Measurements from ENCODE around the gene LRP8.

Gene LRP8

GRCh38 chr1:53317646-53318539 is 10.0 kb downstream of the LRP8 start:
- H3K27me3 ChIP-seq: no peaks in the 10 kb centered on the region
- H3K9me3 ChIP-seq: no peaks in the 10 kb centered on the region
- H3K4me3 ChIP-seq (ENCODE audit: low read depth, low read length): no peak overlapping the region
- TF ChIP-seq CTCF (IDR thresholded peaks at IDR 0.05; ENCODE audit: low read depth, low read length): no peak
- peaks cover 15% of the 10 kb centered on the region for H3K36me3 ChIP-seq
- no peak for DNase-seq
- H3K4me1 ChIP-seq: peaks cover 22% of the 10 kb centered on the region

- TF ChIP-seq CTCF (IDR thresholded peaks at IDR 0.05; ENCODE audit: low read depth, low read length): no peak
- no peaks in the 10 kb centered on the region for H3K9me3 ChIP-seq
- H3K4me1 ChIP-seq: peaks cover 22% of the 10 kb centered on the region
- peaks cover 16% of the 10 kb centered on the region for H3K36me3 ChIP-seq
- peak overlapping the region; percentile 6; the same call in 1 of the 2 replicates for H3K4me3 ChIP-seq (ENCODE audit: low read depth, low read length)
- H3K27me3 ChIP-seq: no peaks in the 10 kb centered on the region
- DNase-seq: peak; percentile 76
Measured at GRCh38 chr1:53316766-53317581, 10.9 kb downstream of the LRP8 start.

GRCh38 chr1:53316424-53316765 is 11.5 kb downstream of the LRP8 start:
- Histone ChIP-seq H3K4me1 (peaks cover 22% of the 10 kb centered on the region), H3K4me3 (ENCODE audit: low read depth, low read length) (peak overlapping the region; percentile 6; the same call in 1 of the 2 replicates), H3K9me3 (no peaks in the 10 kb centered on the region), H3K36me3 (peaks cover 19% of the 10 kb centered on the region), H3K27me3 (no peaks in the 10 kb centered on the region)
- no peak for DNase-seq
- no peak for TF ChIP-seq CTCF (IDR thresholded peaks at IDR 0.05; ENCODE audit: low read depth, low read length)

- Histone ChIP-seq H3K9me3 (no peaks in the 10 kb centered on the region), H3K36me3 (peaks cover 13% of the 10 kb centered on the region), H3K4me1 (peaks cover 22% of the 10 kb centered on the region), H3K4me3 (ENCODE audit: low read depth, low read length) (no peak overlapping the region), H3K27me3 (no peaks in the 10 kb centered on the region)
- peak; percentile 46 for TF ChIP-seq CTCF (IDR thresholded peaks at IDR 0.05; ENCODE audit: low read depth, low read length)
- DNase-seq: peak; percentile 72
Measured at GRCh38 chr1:53315456-53316423, 12.1 kb downstream of the LRP8 start.

- Histone ChIP-seq H3K4me3 (ENCODE audit: low read depth, low read length) (no peak overlapping the region), H3K27me3 (no peaks in the 10 kb centered on the region), H3K9me3 (no peaks in the 10 kb centered on the region), H3K36me3 (peaks cover 10% of the 10 kb centered on the region), H3K4me1 (peaks cover 22% of the 10 kb centered on the region)
- TF ChIP-seq CTCF (IDR thresholded peaks at IDR 0.05; ENCODE audit: low read depth, low read length): no peak
- DNase-seq: no peak
Measured at GRCh38 chr1:53315046-53315445, 12.8 kb downstream of the LRP8 start.

Measured in BE2C (cell line).